GM12878 (cell line): ENCODE results near the gene LSM7. TPM values are rescaled to one million over a fixed set of nuclear protein-coding genes. Genes with fewer than 3 reads are reported as not detected.

Source experiments
- ATAC-seq: fragments of 200-7000 bp; cut with Tn5 transposase; 3 replicates; pipeline ENCODE4 v1.9.1; 2020; ENCODE audit warnings: mild to moderate bottlenecking, moderate library complexity
- BruUV-seq: library from RNA; stranded (reverse); fragments of 400-500 nt; replicated peaks from 2 replicates; lab custom pipeline; 2021; lab: Mats Ljungman, UMichigan
- CTCF ChIA-PET: fragments of 300-600 bp; sonication (Branson Sonifier 250); formaldehyde crosslinking; extraction: SDS; loops from one replicate; lab custom pipeline; 2021; ENCODE audit warnings: inconsistent platforms; lab: Yijun Ruan, JAX
- POLR2A ChIA-PET: fragments of 350-600 bp; formaldehyde crosslinking; extraction: SDS; loops from one replicate; lab custom pipeline; 2021; ENCODE audit warnings: inconsistent platforms; lab: Charles Lee
- RAD21 ChIA-PET: fragments of 300-600 bp; sonication (Branson Sonifier 250); formaldehyde crosslinking; loops from one replicate; lab custom pipeline; 2023; ENCODE audit warnings: antibody characterized with exemption; ENCODE audit not compliant: unreplicated experiment; lab: Charles Lee
- SMC1A ChIA-PET: fragments of 300-600 bp; sonication (Branson Sonifier 250); formaldehyde crosslinking; loops from one replicate; lab custom pipeline; 2023; ENCODE audit not compliant: unreplicated experiment, uncharacterized antibody; lab: Charles Lee
- DNase-seq: peaks from one replicate; pipeline ENCODE4 v3.0.0-alpha.2; 2011; ENCODE audit warnings: low read depth, low spot score
- FAIRE-seq: peaks from 3 replicates; lab custom pipeline; 2011; peaks lifted over from hg19 to GRCh38; lab: Jason Lieb, UNC
- H2AFZ ChIP-seq: 2 replicates; pipeline ENCODE4 v1.6.0; 2011; ENCODE audit warnings: low read depth, low read length, control low read depth; ENCODE audit not compliant: control insufficient read depth
- H3K27ac ChIP-seq: 2 replicates; pipeline ENCODE4 v1.5.1; 2011; ENCODE audit warnings: control low read depth; ENCODE audit not compliant: control insufficient read depth, insufficient read depth
- H3K27me3 ChIP-seq, 2 experiments: replicated peaks in 1 of 2; 2 replicates each; pipeline versions ENCODE4 v1.6.0 to v1.6.1; 2011; ENCODE audit warnings: low read length in 1 of 2; ENCODE audit not compliant: control insufficient read depth in 2 of 2, insufficient read depth in 2 of 2
- H3K36me3 ChIP-seq, 2 experiments: 2 replicates each; pipeline ENCODE4 v1.5.1; 2011; ENCODE audit warnings: low read length in 1 of 2; ENCODE audit not compliant: control insufficient read depth in 2 of 2, insufficient read depth in 2 of 2
- H3K4me1 ChIP-seq: 2 replicates; pipeline ENCODE4 v1.6.1; 2011; ENCODE audit warnings: mild to moderate bottlenecking, low read length, moderate library complexity, mixed read lengths; ENCODE audit not compliant: control insufficient read depth, insufficient read depth
- H3K4me2 ChIP-seq: 2 replicates; pipeline ENCODE4 v1.6.0; 2011; ENCODE audit warnings: control low read depth; ENCODE audit not compliant: control insufficient read depth, insufficient read depth
- H3K4me3 ChIP-seq: fragments of 200-600 bp; sonication (generic); 2 replicates; pipeline ENCODE4 v1.5.1; 2016
- H3K79me2 ChIP-seq: 2 replicates; pipeline ENCODE4 v1.6.0; 2011; ENCODE audit warnings: low read length; ENCODE audit not compliant: control insufficient read depth, insufficient read depth
- H3K9ac ChIP-seq: 2 replicates; pipeline ENCODE4 v1.8.0; 2011; ENCODE audit warnings: low read length, control low read depth, mixed read lengths; ENCODE audit not compliant: control insufficient read depth, insufficient read depth
- H3K9me3 ChIP-seq: replicated peaks from 3 replicates; pipeline ENCODE4 v1.5.1; 2011; ENCODE audit warnings: mild to moderate bottlenecking, low read length; ENCODE audit not compliant: control insufficient read depth, insufficient read depth
- H4K20me1 ChIP-seq: 2 replicates; pipeline ENCODE4 v1.6.0; 2011; ENCODE audit not compliant: control insufficient read depth, insufficient read depth
- MEF2B ChIP-seq: fragments of 450-650 bp; IDR thresholded peaks from 2 replicates; pipeline ENCODE4 v1.6.1; 2018; ENCODE audit warnings: mild to moderate bottlenecking, moderate library complexity; ENCODE audit not compliant: partially characterized antibody, poor library complexity, severe bottlenecking
- NKRF ChIP-seq: fragments of 450-650 bp; conservative IDR thresholded peaks from 2 replicates; pipeline ENCODE4 v1.6.1; 2017; ENCODE audit warnings: mild to moderate bottlenecking, moderate library complexity
- NRF1 ChIP-seq: conservative IDR thresholded peaks from 2 replicates; pipeline ENCODE4 v1.6.1; 2011; ENCODE audit warnings: mild to moderate bottlenecking, low read depth, low read length, improper control_type of control experiment
- SIX5 ChIP-seq: IDR thresholded peaks from 2 replicates; pipeline ENCODE4 v1.6.1; 2011; ENCODE audit warnings: mild to moderate bottlenecking, low read depth, low read length, moderate library complexity; ENCODE audit not compliant: severe bottlenecking
- WGBS: methylation state at CpG from one replicate; pipeline ENCODE4 v1.1.6; 2016; ENCODE audit warnings: low lambda C conversion rate; ENCODE audit not compliant: insufficient replicate concordance, insufficient coverage; ENCODE audit errors: missing lambda C conversion rate; 5-methylcytosine and 5-hydroxymethylcytosine counted together
- in situ Hi-C: fragments of 300-500 bp; cut with MboI; formaldehyde crosslinking; loops from 9 replicates; pipeline ENCODE4 v1.14.3; 2018; ENCODE audit warnings: mixed read lengths
- intact Hi-C: fragments of 100-400 bp; cut with micrococcal nuclease; formaldehyde crosslinking; loops from one replicate; pipeline ENCODE4 v1.14.2; 2022; ENCODE audit not compliant: unreplicated experiment
- polyA plus RNA-seq, 11 experiments: library from polyadenylated mRNA; depleted of rRNA in 4 of 11; unstranded in 6 of 11; stranded (reverse) in 5 of 11; fragments of >200 nt; fragmentation: Nextera tagmentation in 4 of 11; fragmentation: Illumina TruSeq in 1 of 11; extraction: Ambion mirVana in 4 of 11; extraction: Trizol in 1 of 11; gene quantifications; 1 replicate in 1 of 11; 2 replicates in 10 of 11; pipeline versions ENCODE4 v1.2.1 to v1.2.3, GENCODE V29; 2011 to 2016; ENCODE audit warnings: inconsistent platforms in 2 of 11, missing spikeins in 2 of 11, low read depth in 1 of 11
- total RNA-seq, 4 experiments: library from RNA; depleted of rRNA in 3 of 4; stranded (reverse); fragments of >200 nt in 3 of 4; fragmentation: Illumina TruSeq in 1 of 4; extraction: Trizol in 1 of 4; gene quantifications; 2 replicates each; pipeline versions ENCODE4 v1.2.1 to v1.2.3, GENCODE V29; 2013 to 2021

The LSM7 gene
- total and polyA plus RNA-seq, 10 of the 15 experiments (the other 5 are each of a cell fraction or from before 2014, with no cell fraction given): 24.4 to 424 (median 217) TPM

DNA sequence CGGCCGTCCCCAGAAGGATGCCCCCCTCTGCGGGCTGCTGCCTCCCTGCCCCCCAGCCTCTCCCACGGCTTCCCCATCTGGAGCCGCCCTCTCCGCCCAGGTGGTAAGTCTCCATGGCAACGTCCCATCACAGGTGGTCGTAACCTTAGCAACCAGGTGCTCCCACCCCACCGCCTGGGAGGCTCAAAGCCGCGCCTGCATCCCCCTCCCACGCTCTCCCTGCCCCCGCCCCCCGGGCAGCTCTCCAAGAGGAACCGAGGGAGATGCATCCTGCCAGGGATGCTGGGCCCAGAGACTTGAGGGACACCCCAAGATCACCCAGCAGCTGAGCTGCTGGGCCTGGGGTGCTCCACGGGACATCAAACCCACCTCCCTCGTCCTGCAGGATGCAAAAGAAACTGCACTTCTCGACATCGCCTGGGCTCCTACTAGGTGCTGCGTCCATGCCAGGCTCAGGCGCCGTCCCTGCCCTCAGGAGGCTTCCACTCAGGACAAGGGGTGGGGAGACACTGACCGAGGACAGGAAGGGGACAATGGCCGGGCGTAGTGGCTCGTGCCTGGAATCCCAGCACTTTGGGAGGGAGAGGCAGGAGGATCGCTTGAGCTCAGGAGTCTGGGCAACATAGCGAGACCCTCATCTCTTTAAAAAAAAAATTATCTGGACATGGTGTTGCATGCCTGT lies 15.4 kb downstream of the LSM7 start:
- no peaks in the 10 kb centered on the region; a peak in 2 of 4 replicates for H3K27me3 ChIP-seq
- BruUV-seq: no TSS peak
- peaks cover 6% of the 10 kb centered on the region; the same call in 1 of the 3 replicates for H3K9me3 ChIP-seq
- no peak overlapping the region for H3K27ac ChIP-seq
- H2AFZ ChIP-seq: no peak overlapping the region
- no peak for FAIRE-seq
- H3K36me3 ChIP-seq: no peaks in the 10 kb centered on the region
- H3K9ac ChIP-seq: no peak overlapping the region
- H4K20me1 ChIP-seq: no peaks in the 10 kb centered on the region
- WGBS: 44% methylated on average over 21 of the region's 28 CpGs
- in situ Hi-C loops: no loop called here
- SMC1A ChIA-PET: interaction anchor here (0.6 kb wide), 1 partner anchor 15 kb away, joined by 3 read pairs; no protein-coding TSS in a partner anchor
- no peak for DNase-seq
- RAD21 ChIA-PET: interaction anchor here (0.6 kb wide), 1 partner anchor 158 kb away, joined by 3 read pairs; no protein-coding TSS in a partner anchor
- intact Hi-C loops: loop anchor here (2.0 kb wide), 1 partner anchor 156 kb away; no protein-coding TSS in a partner anchor
- ATAC-seq: no peak
- no peaks in the 10 kb centered on the region for H3K4me1 ChIP-seq
- POLR2A ChIA-PET: no interaction called here
- no peak for TF ChIP-seq NKRF
- no peak for TF ChIP-seq MEF2B
- TF ChIP-seq NRF1: no peak
- TF ChIP-seq SIX5: no peak
- CTCF ChIA-PET: interaction anchor here (0.7 kb wide), 1 partner anchor 24 kb away, joined by 3 read pairs; no protein-coding TSS in a partner anchor
- H3K4me2 ChIP-seq: no peak overlapping the region
- no peak overlapping the region for H3K4me3 ChIP-seq
- H3K79me2 ChIP-seq: no peaks in the 10 kb centered on the region
